ENCODE results near the gene NADK2.

- no peak for TF ChIP-seq EZH2 (IDR thresholded peaks at IDR 0.05)
- no peak for TF ChIP-seq CTCF (IDR thresholded peaks at IDR 0.05)
Observed at GRCh38 chr5:36193746-36194145, 48.0 kb downstream of the NADK2 start.

Measured in neural progenitor cell (in vitro differentiated cells).